Measurements from ENCODE around the gene PDE6G.
"Not testable (repeated sequence)": the region's sequence is repeated elsewhere in the genome, so short reads cannot be mapped to it uniquely, and the experiment has no call there.

Gene PDE6G

GRCh38 chr17:81635973-81636504 lies 20.3 kb downstream of the PDE6G start:
- Histone ChIP-seq H3K27ac (ENCODE audit: insufficient read depth, low read length, poor library complexity, severe bottlenecking) (peak overlapping the region; percentile 70), H3K36me3 (ENCODE audit: control insufficient read depth, insufficient read depth, low read length) (no peaks in the 10 kb centered on the region), H3K4me3 (ENCODE audit: insufficient read depth, low read depth, low read length, poor library complexity, severe bottlenecking) (peak overlapping the region; percentile 79), H3K27me3 (replicated peaks; ENCODE audit: control insufficient read depth, insufficient read depth, low read length, poor library complexity, severe bottlenecking) (no peaks in the 10 kb centered on the region), H3K9me3 (ENCODE audit: control insufficient read depth, low read length) (no peaks in the 10 kb centered on the region), H3K4me1 (ENCODE audit: control insufficient read depth, insufficient read depth, low read length, poor library complexity, severe bottlenecking) (peaks cover 10% of the 10 kb centered on the region)
- DNase-seq: no peak

GRCh38 chr17:81635431-81635830 lies 20.9 kb downstream of the PDE6G start:
- Histone ChIP-seq H3K4me3 (ENCODE audit: insufficient read depth, low read depth, low read length, poor library complexity, severe bottlenecking) (no peak overlapping the region), H3K27ac (ENCODE audit: insufficient read depth, low read length, poor library complexity, severe bottlenecking) (no peak overlapping the region), H3K4me1 (ENCODE audit: control insufficient read depth, insufficient read depth, low read length, poor library complexity, severe bottlenecking) (peaks cover 10% of the 10 kb centered on the region), H3K9me3 (ENCODE audit: control insufficient read depth, low read length) (no peaks in the 10 kb centered on the region), H3K36me3 (ENCODE audit: control insufficient read depth, insufficient read depth, low read length) (no peaks in the 10 kb centered on the region), H3K27me3 (replicated peaks; ENCODE audit: control insufficient read depth, insufficient read depth, low read length, poor library complexity, severe bottlenecking) (no peaks in the 10 kb centered on the region)
- no peak for DNase-seq

- Histone ChIP-seq H3K27ac (ENCODE audit: insufficient read depth, low read length, poor library complexity, severe bottlenecking) (no peak overlapping the region), H3K4me3 (ENCODE audit: insufficient read depth, low read depth, low read length, poor library complexity, severe bottlenecking) (no peak overlapping the region), H3K36me3 (ENCODE audit: control insufficient read depth, insufficient read depth, low read length) (peaks cover 21% of the 10 kb centered on the region), H3K4me1 (ENCODE audit: control insufficient read depth, insufficient read depth, low read length, poor library complexity, severe bottlenecking) (peaks cover 10% of the 10 kb centered on the region), H3K9me3 (ENCODE audit: control insufficient read depth, low read length) (no peaks in the 10 kb centered on the region), H3K27me3 (replicated peaks; ENCODE audit: control insufficient read depth, insufficient read depth, low read length, poor library complexity, severe bottlenecking) (no peaks in the 10 kb centered on the region)
- DNase-seq: no peak
Measured at GRCh38 chr17:81631482-81631881, 24.9 kb downstream of the PDE6G start.

GRCh38 chr17:81630274-81630673 lies 26.1 kb downstream of the PDE6G start:
- Histone ChIP-seq H3K4me1 (ENCODE audit: control insufficient read depth, insufficient read depth, low read length, poor library complexity, severe bottlenecking) (no peaks in the 10 kb centered on the region), H3K4me3 (ENCODE audit: insufficient read depth, low read depth, low read length, poor library complexity, severe bottlenecking) (no peak overlapping the region), H3K27me3 (replicated peaks; ENCODE audit: control insufficient read depth, insufficient read depth, low read length, poor library complexity, severe bottlenecking) (no peaks in the 10 kb centered on the region), H3K9me3 (ENCODE audit: control insufficient read depth, low read length) (no peaks in the 10 kb centered on the region), H3K27ac (ENCODE audit: insufficient read depth, low read length, poor library complexity, severe bottlenecking) (no peak overlapping the region), H3K36me3 (ENCODE audit: control insufficient read depth, insufficient read depth, low read length) (peaks cover 31% of the 10 kb centered on the region)
- no peak for DNase-seq

- Histone ChIP-seq H3K36me3 (ENCODE audit: control insufficient read depth, insufficient read depth, low read length) (peaks cover 52% of the 10 kb centered on the region), H3K27me3 (replicated peaks; ENCODE audit: control insufficient read depth, insufficient read depth, low read length, poor library complexity, severe bottlenecking) (no peaks in the 10 kb centered on the region), H3K4me1 (ENCODE audit: control insufficient read depth, insufficient read depth, low read length, poor library complexity, severe bottlenecking) (no peaks in the 10 kb centered on the region), H3K4me3 (ENCODE audit: insufficient read depth, low read depth, low read length, poor library complexity, severe bottlenecking) (no peak overlapping the region), H3K9me3 (ENCODE audit: control insufficient read depth, low read length) (no peaks in the 10 kb centered on the region), H3K27ac (ENCODE audit: insufficient read depth, low read length, poor library complexity, severe bottlenecking) (no peak overlapping the region)
- DNase-seq: no peak
Measured at GRCh38 chr17:81621494-81622130, 34.7 kb downstream of the PDE6G start.

- not testable (repeated sequence) for H3K4me3 ChIP-seq (ENCODE audit: insufficient read depth, low read depth, low read length, poor library complexity, severe bottlenecking); H3K27ac ChIP-seq (ENCODE audit: insufficient read depth, low read length, poor library complexity, severe bottlenecking); DNase-seq; H3K9me3 ChIP-seq (ENCODE audit: control insufficient read depth, low read length); H3K27me3 ChIP-seq (replicated peaks; ENCODE audit: control insufficient read depth, insufficient read depth, low read length, poor library complexity, severe bottlenecking); H3K4me1 ChIP-seq (ENCODE audit: control insufficient read depth, insufficient read depth, low read length, poor library complexity, severe bottlenecking)
- peaks cover 32% of the 10 kb centered on the region for H3K36me3 ChIP-seq (ENCODE audit: control insufficient read depth, insufficient read depth, low read length)
Measured at GRCh38 chr17:81618307-81618706, 38.0 kb downstream of the PDE6G start.

- DNase-seq: no peak
- H3K4me1 ChIP-seq (ENCODE audit: control insufficient read depth, insufficient read depth, low read length, poor library complexity, severe bottlenecking): peaks cover 2% of the 10 kb centered on the region
- no peak overlapping the region for H3K27ac ChIP-seq (ENCODE audit: insufficient read depth, low read length, poor library complexity, severe bottlenecking)
- peaks cover 38% of the 10 kb centered on the region for H3K36me3 ChIP-seq (ENCODE audit: control insufficient read depth, insufficient read depth, low read length)
- H3K4me3 ChIP-seq (ENCODE audit: insufficient read depth, low read depth, low read length, poor library complexity, severe bottlenecking): no peak overlapping the region
- no peaks in the 10 kb centered on the region for H3K9me3 ChIP-seq (ENCODE audit: control insufficient read depth, low read length)
- H3K27me3 ChIP-seq (replicated peaks; ENCODE audit: control insufficient read depth, insufficient read depth, low read length, poor library complexity, severe bottlenecking): no peaks in the 10 kb centered on the region
Measured at GRCh38 chr17:81616877-81617276, 39.5 kb downstream of the PDE6G start.

- no peak overlapping the region for H3K27ac ChIP-seq (ENCODE audit: insufficient read depth, low read length, poor library complexity, severe bottlenecking)
- no peaks in the 10 kb centered on the region for H3K9me3 ChIP-seq (ENCODE audit: control insufficient read depth, low read length)
- H3K36me3 ChIP-seq (ENCODE audit: control insufficient read depth, insufficient read depth, low read length): peaks cover 24% of the 10 kb centered on the region
- no peaks in the 10 kb centered on the region for H3K27me3 ChIP-seq (replicated peaks; ENCODE audit: control insufficient read depth, insufficient read depth, low read length, poor library complexity, severe bottlenecking)
- H3K4me1 ChIP-seq (ENCODE audit: control insufficient read depth, insufficient read depth, low read length, poor library complexity, severe bottlenecking): peaks cover 2% of the 10 kb centered on the region
- no peak overlapping the region for H3K4me3 ChIP-seq (ENCODE audit: insufficient read depth, low read depth, low read length, poor library complexity, severe bottlenecking)
- DNase-seq: no peak
Measured at GRCh38 chr17:81615401-81615930, 40.9 kb downstream of the PDE6G start.

- Histone ChIP-seq H3K27ac (ENCODE audit: insufficient read depth, low read length, poor library complexity, severe bottlenecking) (no peak overlapping the region), H3K9me3 (ENCODE audit: control insufficient read depth, low read length) (no peaks in the 10 kb centered on the region), H3K36me3 (ENCODE audit: control insufficient read depth, insufficient read depth, low read length) (peaks cover 43% of the 10 kb centered on the region), H3K27me3 (replicated peaks; ENCODE audit: control insufficient read depth, insufficient read depth, low read length, poor library complexity, severe bottlenecking) (no peaks in the 10 kb centered on the region), H3K4me3 (ENCODE audit: insufficient read depth, low read depth, low read length, poor library complexity, severe bottlenecking) (no peak overlapping the region), H3K4me1 (ENCODE audit: control insufficient read depth, insufficient read depth, low read length, poor library complexity, severe bottlenecking) (peaks cover 2% of the 10 kb centered on the region)
- DNase-seq: no peak
Measured at GRCh38 chr17:81612172-81612970, 44.0 kb downstream of the PDE6G start.
